GM12874 (cell line): Measurements from ENCODE around the gene TPM2.

Experiments
- CTCF ChIP-seq: IDR thresholded peaks from 2 replicates; pipeline ENCODE4 v1.5.1; 2011; ENCODE audit warnings: low read depth, mild to moderate bottlenecking, control low read depth, low read length, moderate library complexity; ENCODE audit not compliant: insufficient read depth

Gene TPM2

GRCh38 chr9:35689542-35690293 lies at the start of gene TPM2:
TSS of gene TPM2 (minus strand) at chr9:35689925. CDS start at chr9:35689817, 108 bp downstream.
- no peak for TF ChIP-seq CTCF

- no peak for TF ChIP-seq CTCF
Measured at GRCh38 chr9:35738924-35739323, 49.2 kb upstream of the TPM2 start.

- TF ChIP-seq CTCF = no peak
Measured at GRCh38 chr9:35738186-35738585, 48.5 kb upstream of the TPM2 start.

- no peak for TF ChIP-seq CTCF
Measured at GRCh38 chr9:35737143-35737542, 47.4 kb upstream of the TPM2 start.

- peak; percentile 89 for TF ChIP-seq CTCF
Measured at GRCh38 chr9:35736201-35736633, 46.5 kb upstream of the TPM2 start.

GRCh38 chr9:35734096-35734495 lies 44.4 kb upstream of the TPM2 start:
- TF ChIP-seq CTCF = no peak

GRCh38 chr9:35732800-35733541 lies 43.2 kb upstream of the TPM2 start:
- TF ChIP-seq CTCF = no peak
